SK-N-MC (cell line): ENCODE results near the gene HOXB5.

Experiments used
- DNase-seq: peaks from one replicate; pipeline ENCODE4 v3.0.0-alpha.2; 2011; ENCODE audit warnings: low read depth, low spot score
- H3K27ac ChIP-seq: fragments of 200-600 bp; sonication (generic); 2 replicates; pipeline ENCODE4 v1.5.1; 2016; ENCODE audit warnings: mixed run types
- H3K36me3 ChIP-seq: fragments of 200-600 bp; sonication (generic); 2 replicates; pipeline ENCODE4 v1.6.1; 2017; ENCODE audit warnings: antibody characterized with exemption, low read length, mixed read lengths; ENCODE audit not compliant: insufficient read depth
- H3K4me3 ChIP-seq: fragments of 200-600 bp; sonication (generic); 2 replicates; pipeline ENCODE4 v1.5.1; 2016
- H3K9ac ChIP-seq: fragments of 200-600 bp; sonication (generic); 2 replicates; pipeline ENCODE4 v1.8.0; 2017; ENCODE audit warnings: mixed run types, mixed read lengths; ENCODE audit not compliant: insufficient read length
- H3K9me3 ChIP-seq: fragments of 200-600 bp; sonication (generic); 2 replicates; pipeline ENCODE4 v1.6.1; 2017; ENCODE audit warnings: low read depth, mild to moderate bottlenecking, antibody characterized with exemption, low read length, moderate library complexity, mixed read lengths
- EZH2 ChIP-seq: fragments of 200-600 bp; sonication (generic); IDR thresholded peaks from one replicate; pipeline ENCODE4 v1.6.1; 2017; ENCODE audit warnings: antibody characterized with exemption
- FOXP2 ChIP-seq: optimal IDR thresholded peaks from 2 replicates; pipeline ENCODE3; 2011; ENCODE audit warnings: mild to moderate bottlenecking, moderate library complexity; ENCODE audit not compliant: insufficient read depth; ENCODE audit errors: extremely low read length, control extremely low read depth
- POLR2AphosphoS5 ChIP-seq: IDR thresholded peaks from 2 replicates; pipeline ENCODE4 v1.6.1; 2012; ENCODE audit warnings: mild to moderate bottlenecking, low read depth, low read length, borderline replicate concordance

HOXB5 gene

GRCh38 chr17:48619826-48620449 lies 26.4 kb upstream of the HOXB5 start:
- Histone ChIP-seq H3K27ac (no peak overlapping the region), H3K9me3 (no peaks in the 10 kb centered on the region), H3K9ac (no peak overlapping the region), H3K36me3 (no peaks in the 10 kb centered on the region), H3K4me3 (no peak overlapping the region)
- no peak for TF ChIP-seq FOXP2
- TF ChIP-seq POLR2AphosphoS5: no peak
- no peak for TF ChIP-seq EZH2
- no peak for DNase-seq

GRCh38 chr17:48618256-48618896 lies 24.8 kb upstream of the HOXB5 start:
- H3K27ac ChIP-seq: no peak overlapping the region
- no peak for TF ChIP-seq FOXP2
- TF ChIP-seq EZH2: no peak
- no peak for TF ChIP-seq POLR2AphosphoS5
- DNase-seq: no peak
- H3K9ac ChIP-seq: no peak overlapping the region
- H3K36me3 ChIP-seq: no peaks in the 10 kb centered on the region
- no peaks in the 10 kb centered on the region for H3K9me3 ChIP-seq
- peak overlapping the region; percentile 39 for H3K4me3 ChIP-seq

GRCh38 chr17:48617471-48618255 lies 24.1 kb upstream of the HOXB5 start:
- Histone ChIP-seq H3K36me3 (no peaks in the 10 kb centered on the region), H3K9ac (no peak overlapping the region), H3K4me3 (no peak overlapping the region)

GRCh38 chr17:48616717-48617470 lies 23.3 kb upstream of the HOXB5 start:
- no peak overlapping the region for H3K9ac ChIP-seq
- no peaks in the 10 kb centered on the region for H3K9me3 ChIP-seq
- H3K27ac ChIP-seq: no peak overlapping the region
- TF ChIP-seq FOXP2 (no peak), POLR2AphosphoS5 (no peak), EZH2 (no peak)
- H3K36me3 ChIP-seq: no peaks in the 10 kb centered on the region
- no peak overlapping the region for H3K4me3 ChIP-seq
- no peak for DNase-seq

More at GRCh38 chr17:48617471-48618255, 24.1 kb upstream of the HOXB5 start:
- H3K9me3 ChIP-seq: no peaks in the 10 kb centered on the region
- no peak for DNase-seq
- no peak for TF ChIP-seq FOXP2
- TF ChIP-seq POLR2AphosphoS5: no peak
- TF ChIP-seq EZH2: no peak
- H3K27ac ChIP-seq: no peak overlapping the region

- no peak for TF ChIP-seq POLR2AphosphoS5
- TF ChIP-seq FOXP2: no peak
- TF ChIP-seq EZH2: no peak
- Histone ChIP-seq H3K36me3 (no peaks in the 10 kb centered on the region), H3K4me3 (peak overlapping the region; percentile 84), H3K27ac (no peak overlapping the region), H3K9me3 (no peaks in the 10 kb centered on the region), H3K9ac (no peak overlapping the region)
- DNase-seq: no peak
Measured at GRCh38 chr17:48615963-48616716, 22.6 kb upstream of the HOXB5 start.

- H3K27ac ChIP-seq: no peak within 1 kb of the TSS
- H3K4me3 ChIP-seq: peak within 1 kb of the TSS; percentile 84
- no peak for DNase-seq
- no peaks in the 10 kb centered on the region for H3K9me3 ChIP-seq
- TF ChIP-seq POLR2AphosphoS5: no peak
- peak; percentile 73 for TF ChIP-seq FOXP2
- no peak for TF ChIP-seq EZH2
- H3K9ac ChIP-seq: peak within 1 kb of the TSS; percentile 51
- H3K36me3 ChIP-seq: no peaks in the 10 kb centered on the region
Measured at GRCh38 chr17:48615047-48615962, 21.7 kb upstream of the HOXB5 start, which contains the start of gene HOXB8. HOXB8 (minus strand) TSS chr17:48615292; CDS start chr17:48614704, 588 bp downstream.
